ENCODE results near the gene CRADD. TPM values are rescaled to one million over a fixed set of nuclear protein-coding genes. Genes with fewer than 3 reads are reported as not detected.

Gene CRADD
- total RNA-seq, 6 donors from 2014 or later, result 13.7 to 40.7 (median 29.0) TPM

- no peaks in the 10 kb centered on the region for H3K9me3 ChIP-seq
- WGBS, 2 donors, result 49 to 61% methylated on average over 4 of the region's 4 CpGs
- DNase-seq (no peak), ATAC-seq (ENCODE audit: low FRiP score in 2 of 2) (peak in 1 of 2 donors; percentile 42)
- TF ChIP-seq EP300 (IDR thresholded peaks at IDR 0.05), result no peak
- no peak for TF ChIP-seq POLR2A (IDR thresholded peaks at IDR 0.05)
- TF ChIP-seq CTCF (IDR thresholded peaks at IDR 0.05), result no peak
- no peak for TF ChIP-seq POLR2AphosphoS5 (IDR thresholded peaks at IDR 0.05)
- H3K4me3 ChIP-seq, result no peak overlapping the region
- H3K27ac ChIP-seq, result no peak overlapping the region
- H3K27me3 ChIP-seq, result no peaks in the 10 kb centered on the region
- no peaks in the 10 kb centered on the region for H3K36me3 ChIP-seq
- H3K4me1 ChIP-seq, result peaks cover 3 to 9% (median 5%) of the 10 kb centered on the region in 4 donors
Observed at GRCh38 chr12:93684716-93685115, 7.5 kb downstream of the CRADD start.

DNA sequence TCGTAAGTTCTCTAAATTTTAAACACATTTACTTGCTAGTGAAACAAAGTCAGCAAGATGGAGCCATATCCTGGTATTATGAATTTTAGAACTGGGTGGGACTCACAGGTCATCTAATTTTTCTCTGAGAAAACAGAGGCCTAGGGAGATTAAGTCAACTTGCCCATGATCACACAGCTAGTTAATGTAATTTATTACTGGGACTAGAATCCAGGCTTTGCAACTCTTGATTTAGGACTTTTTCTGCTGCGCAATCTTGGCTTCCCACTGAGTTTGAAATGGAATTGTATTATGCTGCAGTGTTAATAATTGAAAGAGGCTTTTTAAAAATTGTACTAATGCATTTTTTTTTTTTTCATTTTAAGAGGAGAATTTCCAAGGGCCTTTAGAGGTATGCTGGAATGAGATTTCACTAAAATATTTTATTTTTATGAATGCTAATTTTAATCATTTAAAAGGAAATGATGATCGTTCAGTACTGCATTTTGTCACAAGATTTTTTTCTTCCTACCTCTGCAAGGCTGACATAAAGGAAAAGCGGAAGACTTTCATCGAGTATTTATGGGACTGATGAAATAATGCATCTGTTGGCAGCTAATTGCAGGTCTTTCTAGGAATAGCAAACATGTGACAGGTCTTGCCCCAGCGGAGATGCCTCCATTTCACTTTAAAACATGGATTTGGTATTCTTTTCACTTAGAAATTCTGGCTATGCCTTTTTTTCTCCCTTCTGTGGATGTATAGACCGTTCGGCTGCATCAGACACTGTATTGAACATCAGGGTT lies 9.6 kb downstream of the CRADD start:
- Histone ChIP-seq H3K36me3 (no peaks in the 10 kb centered on the region), H3K9me3 (no peaks in the 10 kb centered on the region), H3K4me1 (peaks cover 0 to 9% (median 4%) of the 10 kb centered on the region in 4 donors), H3K4me3 (no peak overlapping the region), H3K27ac (no peak overlapping the region), H3K27me3 (no peaks in the 10 kb centered on the region)
- ATAC-seq (ENCODE audit: low FRiP score in 2 of 2) (no peak), DNase-seq (no peak)
- WGBS, 2 donors, result 93 to 96% methylated on average over 8 of the region's 8 CpGs
- TF ChIP-seq CTCF (IDR thresholded peaks at IDR 0.05), result no peak
- TF ChIP-seq POLR2AphosphoS5 (IDR thresholded peaks at IDR 0.05), result no peak
- TF ChIP-seq EP300 (IDR thresholded peaks at IDR 0.05), result no peak
- TF ChIP-seq POLR2A (IDR thresholded peaks at IDR 0.05), result no peak

- TF ChIP-seq POLR2AphosphoS5 (IDR thresholded peaks at IDR 0.05), result no peak
- TF ChIP-seq POLR2A (IDR thresholded peaks at IDR 0.05), result no peak
- no peak for TF ChIP-seq EP300 (IDR thresholded peaks at IDR 0.05)
- TF ChIP-seq CTCF (IDR thresholded peaks at IDR 0.05), result no peak
- 39 to 55% methylated on average over 2 of the region's 2 CpGs for WGBS, 2 donors
- DNase-seq, result no peak
Observed at GRCh38 chr12:93689076-93689834, 12.1 kb downstream of the CRADD start.

GRCh38 chr12:93696462-93696861 lies 19.3 kb downstream of the CRADD start:
- Histone ChIP-seq H3K27ac (no peak overlapping the region), H3K27me3 (no peaks in the 10 kb centered on the region), H3K4me1 (peaks cover 0 to 16% (median 12%) of the 10 kb centered on the region in 4 donors), H3K9me3 (no peaks in the 10 kb centered on the region), H3K4me3 (no peak overlapping the region), H3K36me3 (no peaks in the 10 kb centered on the region)
- DNase-seq (no peak), ATAC-seq (ENCODE audit: low FRiP score in 2 of 2) (no peak)
- TF ChIP-seq CTCF (IDR thresholded peaks at IDR 0.05) (no peak), POLR2A (IDR thresholded peaks at IDR 0.05) (no peak), EP300 (IDR thresholded peaks at IDR 0.05) (no peak), POLR2AphosphoS5 (IDR thresholded peaks at IDR 0.05) (no peak)

More at GRCh38 chr12:93689076-93689834, 12.1 kb downstream of the CRADD start:
- Histone ChIP-seq H3K9me3 (no peaks in the 10 kb centered on the region), H3K4me1 (peaks cover 0 to 9% (median 4%) of the 10 kb centered on the region in 4 donors), H3K27ac (no peak overlapping the region), H3K36me3 (no peaks in the 10 kb centered on the region), H3K4me3 (no peak overlapping the region), H3K27me3 (no peaks in the 10 kb centered on the region)
- ATAC-seq (ENCODE audit: low FRiP score in 2 of 2), result no peak
